Glutamatergic neuron (in vitro differentiated cells): ENCODE results near the gene ESYT2. TPM values are rescaled to one million over a fixed set of nuclear protein-coding genes. Genes with fewer than 3 reads are reported as not detected.
"Not testable (repeated sequence)": the region's sequence is repeated elsewhere in the genome, so short reads cannot be mapped to it uniquely, and the experiment has no call there.

Source experiments
- DNase-seq: peaks from one replicate; pipeline ENCODE4 v3.0.0; 2022
- H3K27ac Mint-ChIP-seq: one replicate; pipeline ENCODE4 v1.8.0; 2020; ENCODE audit warnings: mild to moderate bottlenecking, mixed read lengths, inconsistent platforms; ENCODE audit not compliant: unreplicated experiment
- H3K27me3 Mint-ChIP-seq: one replicate; pipeline ENCODE4 v1.8.0; 2020; ENCODE audit warnings: mild to moderate bottlenecking, moderate library complexity, mixed read lengths, inconsistent platforms; ENCODE audit not compliant: unreplicated experiment
- H3K36me3 Mint-ChIP-seq: one replicate; pipeline ENCODE4 v1.8.0; 2020; ENCODE audit warnings: mild to moderate bottlenecking, mixed read lengths, inconsistent platforms; ENCODE audit not compliant: unreplicated experiment
- H3K4me1 Mint-ChIP-seq: one replicate; pipeline ENCODE4 v1.8.0; 2020; ENCODE audit warnings: mild to moderate bottlenecking, low read depth, mixed read lengths, inconsistent platforms; ENCODE audit not compliant: unreplicated experiment
- H3K4me3 Mint-ChIP-seq: one replicate; pipeline ENCODE4 v1.8.0; 2020; ENCODE audit warnings: mild to moderate bottlenecking, mixed read lengths, inconsistent platforms; ENCODE audit not compliant: unreplicated experiment
- H3K9me3 Mint-ChIP-seq: one replicate; pipeline ENCODE4 v1.8.0; 2020; ENCODE audit warnings: mild to moderate bottlenecking, moderate library complexity, mixed read lengths, inconsistent platforms; ENCODE audit not compliant: unreplicated experiment
- total RNA-seq: library from RNA; stranded (reverse); fragmentation: NEBNext Ultra II Directional; extraction: Animal tissue kit (Norgen Biotek cat#: 25700); gene quantifications from one replicate; pipeline ENCODE4 v1.2.1, GENCODE V29; 2021; ENCODE audit not compliant: unreplicated experiment
- TF ChIP-seq, protein P1 (sequence below): fragments of 200-600 bp; sonication (generic); IDR thresholded peaks from one replicate; pipeline ENCODE4 v1.5.0; 2021; ENCODE audit not compliant: partially characterized antibody, unreplicated experiment

ESYT2 gene
- total RNA-seq, 1 donor from 2014 or later, result 41.9 TPM

DNA sequence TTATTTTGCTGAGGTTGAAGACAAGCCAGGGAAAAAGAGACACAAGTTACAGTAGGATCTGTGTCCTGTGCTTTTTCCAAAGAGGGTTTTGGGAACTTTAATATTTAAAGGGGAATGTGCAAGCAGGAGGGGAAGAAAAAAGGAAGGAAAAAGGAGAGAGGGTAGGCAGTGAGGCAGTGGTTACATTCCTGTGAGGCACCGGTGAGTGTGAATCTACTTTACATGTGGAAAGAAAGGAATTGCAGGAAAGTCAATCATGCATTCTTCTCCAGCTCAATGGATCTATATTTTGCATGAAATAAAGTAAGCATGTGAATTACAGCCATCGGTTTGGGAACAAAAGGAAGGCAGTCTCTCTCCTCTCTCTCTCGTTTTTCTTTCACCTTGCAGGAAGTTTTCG is 14.5 kb upstream of the ESYT2 start:
- peaks cover 5% of the 10 kb centered on the region for H3K36me3 Mint-ChIP-seq
- H3K4me3 Mint-ChIP-seq, result no peak overlapping the region
- TF ChIP-seq, protein P1, sequence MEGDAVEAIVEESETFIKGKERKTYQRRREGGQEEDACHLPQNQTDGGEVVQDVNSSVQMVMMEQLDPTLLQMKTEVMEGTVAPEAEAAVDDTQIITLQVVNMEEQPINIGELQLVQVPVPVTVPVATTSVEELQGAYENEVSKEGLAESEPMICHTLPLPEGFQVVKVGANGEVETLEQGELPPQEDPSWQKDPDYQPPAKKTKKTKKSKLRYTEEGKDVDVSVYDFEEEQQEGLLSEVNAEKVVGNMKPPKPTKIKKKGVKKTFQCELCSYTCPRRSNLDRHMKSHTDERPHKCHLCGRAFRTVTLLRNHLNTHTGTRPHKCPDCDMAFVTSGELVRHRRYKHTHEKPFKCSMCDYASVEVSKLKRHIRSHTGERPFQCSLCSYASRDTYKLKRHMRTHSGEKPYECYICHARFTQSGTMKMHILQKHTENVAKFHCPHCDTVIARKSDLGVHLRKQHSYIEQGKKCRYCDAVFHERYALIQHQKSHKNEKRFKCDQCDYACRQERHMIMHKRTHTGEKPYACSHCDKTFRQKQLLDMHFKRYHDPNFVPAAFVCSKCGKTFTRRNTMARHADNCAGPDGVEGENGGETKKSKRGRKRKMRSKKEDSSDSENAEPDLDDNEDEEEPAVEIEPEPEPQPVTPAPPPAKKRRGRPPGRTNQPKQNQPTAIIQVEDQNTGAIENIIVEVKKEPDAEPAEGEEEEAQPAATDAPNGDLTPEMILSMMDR, result no peak
- H3K4me1 Mint-ChIP-seq, result no peaks in the 10 kb centered on the region
- DNase-seq, result no peak
- no peak overlapping the region for H3K27ac Mint-ChIP-seq
- peaks cover 4% of the 10 kb centered on the region for H3K9me3 Mint-ChIP-seq
- H3K27me3 Mint-ChIP-seq, result peaks cover 2% of the 10 kb centered on the region

GRCh38 chr7:158842486-158842885 is 13.2 kb upstream of the ESYT2 start:
- Mint-ChIP-seq H3K4me1 (no peaks in the 10 kb centered on the region), H3K9me3 (no peaks in the 10 kb centered on the region)

DNA sequence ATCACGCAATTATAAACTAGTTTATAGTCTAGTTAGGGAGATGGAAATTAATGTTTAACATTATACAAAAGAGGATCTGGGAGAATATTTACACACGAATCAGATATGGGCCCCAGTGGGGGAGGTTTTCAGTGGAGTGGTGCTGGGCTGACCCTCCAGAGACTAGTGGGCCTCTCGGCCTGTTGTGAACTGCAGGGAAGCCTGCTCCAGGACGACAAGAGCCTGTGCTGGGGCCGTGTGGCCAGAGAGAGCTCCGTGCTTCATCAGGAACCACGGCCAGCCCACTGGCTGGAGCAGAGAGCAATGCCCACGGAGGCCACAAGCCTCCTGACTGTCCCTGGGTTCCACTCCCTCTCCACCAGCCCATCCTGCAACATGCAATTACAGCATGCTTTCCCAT is 11.3 kb upstream of the ESYT2 start:
- TF ChIP-seq, protein P1, result no peak
- peaks cover 10% of the 10 kb centered on the region for H3K36me3 Mint-ChIP-seq
- H3K4me3 Mint-ChIP-seq, result no peak overlapping the region
- H3K4me1 Mint-ChIP-seq, result no peaks in the 10 kb centered on the region
- no peak overlapping the region for H3K27ac Mint-ChIP-seq
- H3K27me3 Mint-ChIP-seq, result peaks cover 2% of the 10 kb centered on the region
- no peaks in the 10 kb centered on the region for H3K9me3 Mint-ChIP-seq
- DNase-seq, result no peak

More at GRCh38 chr7:158842486-158842885, 13.2 kb upstream of the ESYT2 start:
- H3K27ac Mint-ChIP-seq, result no peak overlapping the region
- peaks cover 5% of the 10 kb centered on the region for H3K36me3 Mint-ChIP-seq
- no peak for DNase-seq
- H3K4me3 Mint-ChIP-seq, result no peak overlapping the region
- H3K27me3 Mint-ChIP-seq, result peaks cover 2% of the 10 kb centered on the region
- TF ChIP-seq, protein P1, result no peak

- not testable (repeated sequence) for DNase-seq, H3K36me3 Mint-ChIP-seq, H3K27me3 Mint-ChIP-seq, H3K4me3 Mint-ChIP-seq, H3K4me1 Mint-ChIP-seq, H3K27ac Mint-ChIP-seq, H3K9me3 Mint-ChIP-seq
Observed at GRCh38 chr7:158839177-158839576, 9.9 kb upstream of the ESYT2 start.

- no peak overlapping the region for H3K4me3 Mint-ChIP-seq
- peaks cover 2% of the 10 kb centered on the region for H3K27me3 Mint-ChIP-seq
- H3K27ac Mint-ChIP-seq, result no peak overlapping the region
- no peak for DNase-seq
- peaks cover 5% of the 10 kb centered on the region for H3K9me3 Mint-ChIP-seq
- no peaks in the 10 kb centered on the region for H3K4me1 Mint-ChIP-seq
- H3K36me3 Mint-ChIP-seq, result peaks cover 7% of the 10 kb centered on the region
- TF ChIP-seq, protein P1, result no peak
Observed at GRCh38 chr7:158837790-158838637, 8.7 kb upstream of the ESYT2 start.
